Bone marrow (tissue), 2 donors: Measurements from ENCODE around the gene HLX.

Experiments used
- DNase-seq, 2 donors: peaks; one replicate each; lab custom pipeline; 2025; lab: John Stamatoyannopoulos, UW

The HLX gene

GRCh38 chr1:220882061-220882891, 3.0 kb downstream of the HLX start:
- peak in 1 of 2 donors; percentile 31 for DNase-seq

- DNase-seq: no peak
Observed at GRCh38 chr1:220884109-220884980, 5.1 kb downstream of the HLX start.

GRCh38 chr1:220884981-220885918, 6.0 kb downstream of the HLX start:
- DNase-seq: no peak

- no peak for DNase-seq
Observed at GRCh38 chr1:220885971-220886370, 6.7 kb downstream of the HLX start.

GRCh38 chr1:220886470-220887201, 7.4 kb downstream of the HLX start:
- DNase-seq: no peak

- no peak for DNase-seq
Observed at GRCh38 chr1:220887202-220887519, 7.9 kb downstream of the HLX start.

GRCh38 chr1:220887520-220888416, 8.5 kb downstream of the HLX start:
- DNase-seq: no peak

- no peak for DNase-seq
Observed at GRCh38 chr1:220888417-220888986, 9.3 kb downstream of the HLX start.

GRCh38 chr1:220889333-220889732, 10.1 kb downstream of the HLX start:
- DNase-seq: no peak

GRCh38 chr1:220889848-220890287, 10.6 kb downstream of the HLX start:
- DNase-seq: no peak

GRCh38 chr1:220890602-220891001, 11.4 kb downstream of the HLX start:
- no peak for DNase-seq

- no peak for DNase-seq
Observed at GRCh38 chr1:220891224-220892085, 12.2 kb downstream of the HLX start.

GRCh38 chr1:220892086-220892376, 12.8 kb downstream of the HLX start:
- no peak for DNase-seq

GRCh38 chr1:220892997-220893700, 13.9 kb downstream of the HLX start:
- DNase-seq: no peak

- no peak for DNase-seq
Observed at GRCh38 chr1:220893701-220894024, 14.4 kb downstream of the HLX start.

GRCh38 chr1:220894025-220894923, 15.0 kb downstream of the HLX start:
- no peak for DNase-seq

- no peak for DNase-seq
Observed at GRCh38 chr1:220894924-220895256, 15.6 kb downstream of the HLX start.
